Fibroblast of pulmonary artery (primary cell): Measurements from ENCODE around the gene PLEKHG1.

Experiments
- DNase-seq: peaks from one replicate; pipeline ENCODE4 v3.0.0-alpha.2; 2010; ENCODE audit warnings: low read depth
- H3K4me3 ChIP-seq: replicated peaks from 2 replicates; pipeline ENCODE4 v1.5.1; 2011; ENCODE audit warnings: low read depth, mild to moderate bottlenecking, control low read depth, low read length, moderate library complexity
- TF ChIP-seq, protein P1 (sequence below): IDR thresholded peaks from 2 replicates; pipeline ENCODE4 v1.5.1; 2011; ENCODE audit warnings: mild to moderate bottlenecking, control low read depth, low read length, inconsistent platforms; ENCODE audit errors: missing control alignments

Gene PLEKHG1

DNA sequence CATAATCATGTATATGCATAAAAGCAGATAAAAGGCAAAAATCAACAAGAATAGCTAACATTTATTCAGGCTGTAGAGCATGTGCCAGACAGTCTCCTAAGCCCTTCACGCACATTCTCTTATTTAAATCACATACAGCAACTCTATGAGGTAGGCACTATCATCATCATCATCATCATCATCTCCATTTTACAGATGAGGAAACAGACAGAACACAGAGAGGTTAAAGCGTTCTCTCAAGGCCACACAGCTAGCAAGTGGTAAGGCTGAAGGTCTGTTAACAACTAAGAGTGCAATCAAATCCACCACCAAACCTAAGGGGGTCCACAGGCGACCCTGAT, 857 bp upstream of the PLEKHG1 start:
- H3K4me3 ChIP-seq = no peak overlapping the region
- no peak for DNase-seq
- TF ChIP-seq, protein P1, sequence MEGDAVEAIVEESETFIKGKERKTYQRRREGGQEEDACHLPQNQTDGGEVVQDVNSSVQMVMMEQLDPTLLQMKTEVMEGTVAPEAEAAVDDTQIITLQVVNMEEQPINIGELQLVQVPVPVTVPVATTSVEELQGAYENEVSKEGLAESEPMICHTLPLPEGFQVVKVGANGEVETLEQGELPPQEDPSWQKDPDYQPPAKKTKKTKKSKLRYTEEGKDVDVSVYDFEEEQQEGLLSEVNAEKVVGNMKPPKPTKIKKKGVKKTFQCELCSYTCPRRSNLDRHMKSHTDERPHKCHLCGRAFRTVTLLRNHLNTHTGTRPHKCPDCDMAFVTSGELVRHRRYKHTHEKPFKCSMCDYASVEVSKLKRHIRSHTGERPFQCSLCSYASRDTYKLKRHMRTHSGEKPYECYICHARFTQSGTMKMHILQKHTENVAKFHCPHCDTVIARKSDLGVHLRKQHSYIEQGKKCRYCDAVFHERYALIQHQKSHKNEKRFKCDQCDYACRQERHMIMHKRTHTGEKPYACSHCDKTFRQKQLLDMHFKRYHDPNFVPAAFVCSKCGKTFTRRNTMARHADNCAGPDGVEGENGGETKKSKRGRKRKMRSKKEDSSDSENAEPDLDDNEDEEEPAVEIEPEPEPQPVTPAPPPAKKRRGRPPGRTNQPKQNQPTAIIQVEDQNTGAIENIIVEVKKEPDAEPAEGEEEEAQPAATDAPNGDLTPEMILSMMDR = no peak

DNA sequence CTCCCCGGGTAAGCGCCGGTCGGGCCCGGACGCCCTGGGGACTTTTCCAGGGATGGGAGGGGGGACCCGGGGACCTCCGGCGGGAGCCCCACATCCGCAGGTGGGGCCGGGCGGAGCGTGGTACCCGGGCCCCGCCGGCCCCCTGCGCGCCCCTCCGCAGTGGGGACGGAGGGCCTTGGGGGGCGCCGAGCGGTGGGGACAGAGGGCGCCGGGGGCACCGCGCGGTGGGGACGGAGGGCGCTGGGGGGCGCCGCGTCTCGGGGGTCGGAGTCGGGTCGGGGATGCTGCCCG, 270 bp downstream of the PLEKHG1 start:
- DNase-seq = no peak
- peak overlapping the region; percentile 57 for H3K4me3 ChIP-seq
- TF ChIP-seq, protein P1 = no peak

DNA sequence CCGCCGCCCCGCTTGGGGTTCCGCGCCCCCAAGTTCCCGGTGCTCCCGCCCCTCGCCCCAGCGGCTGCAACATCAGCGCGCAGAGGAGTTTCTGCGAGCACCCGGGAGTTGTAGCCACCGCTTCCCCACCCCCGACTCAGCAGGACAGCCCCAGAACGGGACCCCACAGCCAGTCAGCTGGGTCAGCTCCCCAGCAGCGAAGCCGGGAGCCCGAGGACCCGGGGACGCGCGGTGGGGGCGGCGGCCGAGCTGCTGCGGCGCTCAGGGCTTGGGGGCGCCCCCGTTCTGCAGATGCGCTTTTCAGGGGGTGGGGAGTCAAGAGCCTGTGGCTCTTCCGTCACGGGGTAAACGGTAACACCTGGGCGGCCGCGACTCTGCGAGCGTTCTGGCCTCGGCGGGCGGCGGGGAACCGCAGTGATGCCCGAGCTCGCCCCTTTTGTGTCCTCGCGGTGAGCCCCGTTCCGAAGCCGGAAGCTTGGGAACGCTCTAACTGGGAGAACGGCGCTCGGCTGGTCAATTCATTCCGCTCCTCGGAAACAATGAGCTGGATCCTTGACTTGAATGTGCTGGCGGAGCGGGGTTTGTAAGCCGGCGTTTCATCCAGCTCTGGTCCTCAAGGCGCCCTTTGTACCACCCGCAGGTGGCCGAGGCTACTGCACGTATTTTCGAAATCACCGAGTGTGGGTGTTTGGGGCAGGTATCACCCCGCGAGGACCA, 774 bp downstream of the PLEKHG1 start:
- H3K4me3 ChIP-seq = peak overlapping the region; percentile 57
- TF ChIP-seq, protein P1 = peak; percentile 44
- peak; percentile 77 for DNase-seq

DNA sequence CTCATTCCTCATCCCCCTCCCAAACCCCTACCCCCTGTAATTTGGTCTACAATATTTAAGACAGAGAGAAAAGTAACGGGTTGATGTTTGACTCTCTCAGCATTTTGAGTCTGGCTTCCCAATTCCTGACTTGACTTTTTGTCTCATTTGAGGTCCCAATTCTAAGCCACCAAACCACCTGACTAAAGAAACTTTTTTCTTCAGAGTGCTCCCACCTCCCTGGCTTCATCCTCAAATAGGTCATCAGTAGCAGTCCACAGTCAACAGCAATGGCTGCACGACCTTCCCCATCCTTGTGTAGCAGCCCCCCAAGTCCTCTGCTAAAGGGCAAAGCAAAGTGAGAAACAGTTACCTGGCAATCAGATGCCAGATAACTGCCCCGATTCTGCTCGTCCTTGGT, 1.8 kb downstream of the PLEKHG1 start:
- H3K4me3 ChIP-seq = no peak overlapping the region
- no peak for DNase-seq
- TF ChIP-seq, protein P1 = no peak

DNA sequence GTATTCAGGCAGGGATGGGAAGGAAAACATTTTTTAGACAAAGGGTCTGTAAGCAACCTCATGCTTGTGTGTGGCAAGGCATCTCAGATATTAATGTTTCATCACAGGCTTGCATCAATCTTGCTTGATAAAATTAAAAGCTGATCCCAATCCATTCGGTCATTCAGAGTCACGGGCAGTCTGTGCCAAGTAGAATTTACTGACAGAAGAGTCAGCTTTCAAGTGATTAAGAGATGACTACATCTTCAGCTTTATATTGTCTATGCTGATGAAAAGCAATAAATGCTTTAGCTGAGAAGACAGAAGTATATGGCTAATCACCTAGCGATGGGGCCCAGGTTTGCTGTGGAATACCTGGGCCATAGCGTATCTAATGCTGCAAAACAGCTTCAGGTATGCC, 3.5 kb downstream of the PLEKHG1 start:
- DNase-seq = no peak
- TF ChIP-seq, protein P1 = no peak
- H3K4me3 ChIP-seq = no peak overlapping the region

DNA sequence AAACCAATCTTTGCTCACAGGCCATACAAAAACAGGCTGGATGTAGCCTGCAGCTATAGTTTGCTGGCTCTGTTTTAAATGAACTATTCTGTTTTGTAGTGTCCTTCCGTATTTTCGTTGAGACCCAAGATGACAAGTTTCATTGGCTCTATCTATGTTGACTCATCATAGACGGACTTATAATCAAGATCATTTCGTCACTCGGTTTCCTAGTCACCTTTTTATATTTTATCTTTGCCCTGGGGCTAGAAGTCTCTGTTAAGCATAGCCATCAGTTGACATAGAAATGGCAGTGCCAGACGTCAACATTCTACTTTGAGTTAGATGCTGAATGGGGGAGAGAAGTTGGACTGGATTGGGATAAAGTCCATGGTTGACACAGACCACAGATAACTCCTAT, 4.8 kb downstream of the PLEKHG1 start:
- TF ChIP-seq, protein P1 = no peak
- no peak overlapping the region for H3K4me3 ChIP-seq
- no peak for DNase-seq

DNA sequence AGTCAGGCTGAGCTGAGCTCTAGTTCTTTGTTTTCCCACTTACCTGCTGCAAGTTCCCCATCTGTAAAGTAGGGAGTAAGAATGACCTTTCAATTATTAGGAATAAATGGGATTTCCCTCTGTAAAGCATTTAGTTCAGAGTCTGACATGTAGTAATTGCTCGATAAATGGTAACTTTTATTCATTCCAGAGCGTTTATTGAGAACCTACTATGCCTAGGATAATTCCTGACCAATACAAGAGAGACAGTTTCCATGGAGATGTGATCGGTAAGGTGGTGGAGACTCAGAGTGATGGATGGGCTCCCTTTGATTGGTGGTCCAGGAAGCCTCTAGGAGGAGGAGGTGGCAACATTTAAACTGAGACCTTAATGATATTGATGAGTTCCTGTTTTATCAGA, 5.6 kb downstream of the PLEKHG1 start:
- H3K4me3 ChIP-seq = no peak overlapping the region
- TF ChIP-seq, protein P1 = no peak
- no peak for DNase-seq
